Measurements from ENCODE around the gene ZFR2.
"Not testable (repeated sequence)": the region's sequence is repeated elsewhere in the genome, so short reads cannot be mapped to it uniquely, and the experiment has no call there.

ZFR2 gene

GRCh38 chr19:3767050-3767449 lies 101.8 kb downstream of the ZFR2 start:
- peaks cover 6% of the 10 kb centered on the region for H3K27me3 Mint-ChIP-seq
- H3K4me3 Mint-ChIP-seq: peak overlapping the region; percentile 67
- H3K9me3 Mint-ChIP-seq: no peaks in the 10 kb centered on the region
- no peak for DNase-seq
- CTCF ChIA-PET: interaction anchor here (0.7 to 0.9 kb wide), 2 partner anchors 17 to 51 kb away, joined by 3 read pairs; no protein-coding TSS in a partner anchor
- H3K36me3 Mint-ChIP-seq: peaks cover 21% of the 10 kb centered on the region
- peak overlapping the region; percentile 85 for H3K27ac Mint-ChIP-seq
- H3K4me1 Mint-ChIP-seq: peaks cover 24% of the 10 kb centered on the region

- CTCF ChIA-PET: no interaction called here
- Mint-ChIP-seq H3K36me3 (peaks cover 21% of the 10 kb centered on the region), H3K9me3 (no peaks in the 10 kb centered on the region), H3K27ac (peak overlapping the region; percentile 85), H3K4me3 (peak overlapping the region; percentile 67), H3K27me3 (peaks cover 6% of the 10 kb centered on the region), H3K4me1 (peaks cover 28% of the 10 kb centered on the region)
- peak; percentile 45 for DNase-seq
Observed at GRCh38 chr19:3766520-3766919, 102.3 kb downstream of the ZFR2 start.

- H3K27me3 Mint-ChIP-seq, DNase-seq, H3K27ac Mint-ChIP-seq, H3K4me3 Mint-ChIP-seq, CTCF ChIA-PET, H3K9me3 Mint-ChIP-seq: not testable (repeated sequence)
- peaks cover 24% of the 10 kb centered on the region for H3K36me3 Mint-ChIP-seq
- H3K4me1 Mint-ChIP-seq: peaks cover 36% of the 10 kb centered on the region
Observed at GRCh38 chr19:3765757-3766156, 103.1 kb downstream of the ZFR2 start.

GRCh38 chr19:3765121-3765520 lies 103.7 kb downstream of the ZFR2 start:
- no peak overlapping the region for H3K27ac Mint-ChIP-seq
- peaks cover 24% of the 10 kb centered on the region for H3K36me3 Mint-ChIP-seq
- peaks cover 6% of the 10 kb centered on the region for H3K27me3 Mint-ChIP-seq
- H3K4me1 Mint-ChIP-seq: peaks cover 42% of the 10 kb centered on the region
- DNase-seq: no peak
- no peaks in the 10 kb centered on the region for H3K9me3 Mint-ChIP-seq
- CTCF ChIA-PET: interaction anchor here (5.0 kb wide), 1 partner anchor 55 kb away, joined by 50 read pairs; no protein-coding TSS in a partner anchor
- no peak overlapping the region for H3K4me3 Mint-ChIP-seq

- H3K27ac Mint-ChIP-seq: peak within 1 kb of the TSS; percentile 100
- H3K4me1 Mint-ChIP-seq: peaks cover 50% of the 10 kb centered on the region
- H3K36me3 Mint-ChIP-seq: peaks cover 25% of the 10 kb centered on the region
- H3K9me3 Mint-ChIP-seq: no peaks in the 10 kb centered on the region
- CTCF ChIA-PET: interaction anchor here (0.9 to 5.0 kb wide), 5 partner anchors 31 to 222 kb away, joined by 3 to 50 read pairs (median 3); partner anchors contain the start of gene EEF2
- H3K4me3 Mint-ChIP-seq: peak within 1 kb of the TSS; percentile 96
- DNase-seq: peak; percentile 99
- H3K27me3 Mint-ChIP-seq: peaks cover 6% of the 10 kb centered on the region
Observed at GRCh38 chr19:3762501-3763459, 106.1 kb downstream of the ZFR2 start, which contains the start of gene MRPL54. MRPL54 (plus strand) TSS chr19:3762682; CDS start chr19:3762701, 19 bp downstream.

GRCh38 chr19:3762130-3762473 lies 106.7 kb downstream of the ZFR2 start:
- Mint-ChIP-seq H3K4me1 (peaks cover 47% of the 10 kb centered on the region), H3K9me3 (no peaks in the 10 kb centered on the region), H3K27me3 (peaks cover 6% of the 10 kb centered on the region), H3K4me3 (peak overlapping the region; percentile 96), H3K36me3 (peaks cover 25% of the 10 kb centered on the region), H3K27ac (peak overlapping the region; percentile 100)
- CTCF ChIA-PET: interaction anchor here (0.9 to 5.0 kb wide), 5 partner anchors 32 to 223 kb away, joined by 3 to 50 read pairs (median 3); partner anchors contain the start of gene EEF2
- DNase-seq: no peak

GRCh38 chr19:3761382-3762129 lies 107.3 kb downstream of the ZFR2 start, which contains the start of gene APBA3:
APBA3 (minus strand) TSS chr19:3761692; CDS start chr19:3760264, 1,428 bp downstream.
- Mint-ChIP-seq H3K27me3 (peaks cover 6% of the 10 kb centered on the region), H3K36me3 (peaks cover 25% of the 10 kb centered on the region), H3K4me1 (peaks cover 46% of the 10 kb centered on the region), H3K27ac (peak within 1 kb of the TSS; percentile 100), H3K4me3 (peak within 1 kb of the TSS; percentile 96), H3K9me3 (no peaks in the 10 kb centered on the region)
- peak; percentile 95 for DNase-seq
- CTCF ChIA-PET: interaction anchor here (0.7 to 5.0 kb wide), 5 partner anchors 33 to 238 kb away, joined by 3 to 50 read pairs (median 3); no protein-coding TSS in a partner anchor

- Mint-ChIP-seq H3K36me3 (peaks cover 22% of the 10 kb centered on the region), H3K9me3 (no peaks in the 10 kb centered on the region)
Observed at GRCh38 chr19:3760871-3761361, 107.9 kb downstream of the ZFR2 start.

GRCh38 chr19:3759482-3760254 lies 109.2 kb downstream of the ZFR2 start:
- H3K27ac Mint-ChIP-seq: no peak overlapping the region
- CTCF ChIA-PET: interaction anchor here (0.9 kb wide), 1 partner anchor 63 kb away, joined by 4 read pairs; no protein-coding TSS in a partner anchor
- peak overlapping the region; percentile 96 for H3K4me3 Mint-ChIP-seq
- H3K27me3 Mint-ChIP-seq: peaks cover 6% of the 10 kb centered on the region
- H3K9me3 Mint-ChIP-seq: no peaks in the 10 kb centered on the region
- no peak for DNase-seq
- peaks cover 50% of the 10 kb centered on the region for H3K4me1 Mint-ChIP-seq
- H3K36me3 Mint-ChIP-seq: peaks cover 32% of the 10 kb centered on the region

More at GRCh38 chr19:3760871-3761361, 107.9 kb downstream of the ZFR2 start:
- H3K4me3 Mint-ChIP-seq: peak overlapping the region; percentile 96
- CTCF ChIA-PET: interaction anchor here (0.7 to 5.0 kb wide), 2 partner anchors 59 to 238 kb away, joined by 3 to 50 read pairs; no protein-coding TSS in a partner anchor
- DNase-seq: peak; percentile 41
- peaks cover 6% of the 10 kb centered on the region for H3K27me3 Mint-ChIP-seq
- H3K27ac Mint-ChIP-seq: peak overlapping the region; percentile 97
- H3K4me1 Mint-ChIP-seq: peaks cover 42% of the 10 kb centered on the region

- DNase-seq, H3K27ac Mint-ChIP-seq, H3K9me3 Mint-ChIP-seq, H3K4me3 Mint-ChIP-seq, H3K27me3 Mint-ChIP-seq: not testable (repeated sequence)
- Mint-ChIP-seq H3K36me3 (peaks cover 36% of the 10 kb centered on the region), H3K4me1 (peaks cover 49% of the 10 kb centered on the region)
- CTCF ChIA-PET: interaction anchor here (0.9 kb wide), 1 partner anchor 64 kb away, joined by 4 read pairs; no protein-coding TSS in a partner anchor
Observed at GRCh38 chr19:3758297-3758696, 110.5 kb downstream of the ZFR2 start.

- not testable (repeated sequence) for H3K27me3 Mint-ChIP-seq, DNase-seq, H3K4me3 Mint-ChIP-seq, H3K9me3 Mint-ChIP-seq, H3K27ac Mint-ChIP-seq
- Mint-ChIP-seq H3K36me3 (peaks cover 35% of the 10 kb centered on the region), H3K4me1 (peaks cover 43% of the 10 kb centered on the region)
- CTCF ChIA-PET: interaction anchor here (0.6 kb wide), 1 partner anchor 423 kb away, joined by 3 read pairs; no protein-coding TSS in a partner anchor
Observed at GRCh38 chr19:3757705-3758104, 111.1 kb downstream of the ZFR2 start.
